HL-60 (cell line): Measurements from ENCODE around the gene SMTNL2.

Experiments
- DNase-seq, 2 experiments: peaks; one replicate each; pipeline ENCODE4 v3.0.0-alpha.2; 2010 to 2020; ENCODE audit warnings: low read depth in 1 of 2, low spot score in 1 of 2
- H3K27ac ChIP-seq: fragments of 250-450 bp; sonication (Bioruptor Pico); replicated peaks from 2 replicates; pipeline ENCODE4 v1.5.1; 2020; ENCODE audit warnings: mild to moderate bottlenecking, moderate library complexity
- H3K27me3 ChIP-seq: fragments of 250-450 bp; sonication (Bioruptor Pico); 2 replicates; pipeline ENCODE4 v1.5.1; 2021; ENCODE audit warnings: mild to moderate bottlenecking, moderate library complexity; ENCODE audit not compliant: insufficient read depth, poor library complexity, severe bottlenecking
- H3K4me3 ChIP-seq: replicated peaks from 2 replicates; pipeline ENCODE4 v1.5.1; 2011; ENCODE audit warnings: mild to moderate bottlenecking, control low read depth, low read length; ENCODE audit not compliant: insufficient read depth
- CTCF ChIP-seq: IDR thresholded peaks from one replicate; pipeline ENCODE4 v1.5.1; 2011; ENCODE audit warnings: low read length, control low read depth, inconsistent platforms; ENCODE audit not compliant: insufficient read depth
- GABPA ChIP-seq: IDR thresholded peaks from 2 replicates; pipeline ENCODE4 v1.6.1; 2012; ENCODE audit warnings: low read depth
- POLR2AphosphoS5 ChIP-seq: IDR thresholded peaks from 2 replicates; pipeline ENCODE4 v1.6.1; 2012; ENCODE audit warnings: low read depth
- REST ChIP-seq: IDR thresholded peaks from 2 replicates; pipeline ENCODE4 v1.6.1; 2012; ENCODE audit warnings: low read depth; ENCODE audit not compliant: insufficient replicate concordance
- SPI1 ChIP-seq: IDR thresholded peaks from 2 replicates; pipeline ENCODE4 v1.6.1; 2012; ENCODE audit warnings: low read depth, mild to moderate bottlenecking, borderline replicate concordance

SMTNL2 gene

GRCh38 chr17:4562015-4562969, 22.0 kb upstream of the SMTNL2 start:
- no peak overlapping the region for H3K4me3 ChIP-seq
- TF ChIP-seq CTCF, result no peak
- no peak for TF ChIP-seq SPI1
- no peak for DNase-seq
- no peaks in the 10 kb centered on the region for H3K27me3 ChIP-seq
- H3K27ac ChIP-seq, result no peak overlapping the region

- peak in 1 of 2 experiments; percentile 54 for DNase-seq
- Histone ChIP-seq H3K4me3 (no peak overlapping the region), H3K27ac (no peak overlapping the region), H3K27me3 (no peaks in the 10 kb centered on the region)
- TF ChIP-seq REST, result no peak
- peak; percentile 50 for TF ChIP-seq CTCF
Observed at GRCh38 chr17:4565209-4566141, 18.9 kb upstream of the SMTNL2 start.

- TF ChIP-seq CTCF (peak; percentile 17), POLR2AphosphoS5 (no peak)
- Histone ChIP-seq H3K27me3 (no peaks in the 10 kb centered on the region), H3K4me3 (no peak overlapping the region), H3K27ac (no peak overlapping the region)
- peak in 1 of 2 experiments; percentile 29 for DNase-seq
Observed at GRCh38 chr17:4566785-4567184, 17.5 kb upstream of the SMTNL2 start.

GRCh38 chr17:4569591-4569990, 14.7 kb upstream of the SMTNL2 start:
- H3K27me3 ChIP-seq, result no peaks in the 10 kb centered on the region
- H3K4me3 ChIP-seq, result no peak overlapping the region
- TF ChIP-seq SPI1 (no peak), CTCF (no peak), POLR2AphosphoS5 (no peak), GABPA (no peak), REST (no peak)
- DNase-seq, result no peak
- no peak overlapping the region for H3K27ac ChIP-seq
